NCI-H1417 (cell line): Measurements from ENCODE around the gene GPC5.
"Not testable (repeated sequence)": the region's sequence is repeated elsewhere in the genome, so short reads cannot be mapped to it uniquely, and the experiment has no call there.

Experiments used
- DNase-seq, 3 experiments: peaks; one replicate each; lab custom pipeline; 2025; lab: John Stamatoyannopoulos, UW

The GPC5 gene

DNA sequence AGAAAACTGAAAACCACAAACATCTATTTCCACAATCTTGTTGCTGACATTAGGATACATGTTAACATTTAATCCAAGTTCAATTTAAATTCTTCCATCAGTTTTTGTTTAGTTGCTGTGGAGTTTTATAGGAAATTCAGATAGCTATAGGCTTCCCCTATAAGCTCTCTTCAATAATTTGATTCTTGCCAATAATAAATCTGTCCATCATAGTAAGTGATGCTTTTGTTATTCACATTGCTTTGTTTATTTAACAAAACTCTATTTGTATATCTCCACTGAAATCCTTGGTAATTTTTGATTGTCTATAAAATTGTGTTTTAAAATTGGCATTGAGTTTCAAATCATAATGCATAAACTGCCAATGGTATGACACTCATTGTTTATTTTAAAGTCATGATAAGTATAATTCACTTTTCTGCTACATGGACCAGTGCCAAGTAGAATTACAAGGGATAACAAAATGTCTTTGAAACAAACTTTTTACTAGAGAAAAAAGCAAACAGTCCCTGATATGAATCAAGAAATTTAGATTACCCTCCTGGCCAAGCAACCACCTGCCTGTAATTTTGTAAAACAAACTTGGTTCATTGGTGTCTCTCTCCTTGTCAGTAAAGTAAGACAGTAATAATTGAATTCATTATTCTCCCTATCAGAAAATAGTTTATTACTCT lies 1250.9 kb downstream of the GPC5 start:
- DNase-seq, result peak in 2 of 3 experiments; percentile 13 to 59

GRCh38 chr13:92656103-92656502 lies 1257.7 kb downstream of the GPC5 start:
- DNase-seq, result no peak

DNA sequence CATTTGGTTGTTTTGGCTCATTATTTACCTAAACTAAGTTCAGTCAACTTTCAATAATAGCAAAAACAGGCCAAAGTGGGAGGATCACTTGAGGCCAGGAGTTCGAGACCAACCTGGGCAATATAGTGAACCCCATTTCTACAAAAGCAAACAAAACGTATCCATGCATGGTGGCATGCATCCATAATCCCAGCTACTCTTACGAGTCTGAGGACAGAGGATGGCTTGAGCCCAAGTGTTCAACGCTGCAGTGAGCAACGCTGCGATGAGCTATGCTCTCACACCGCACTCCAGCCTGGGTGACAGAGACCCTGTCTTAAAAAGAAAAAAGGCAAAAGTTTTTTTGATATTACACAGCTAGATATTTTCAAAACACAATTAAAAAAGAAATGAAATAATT lies 1258.2 kb downstream of the GPC5 start:
- DNase-seq, result no peak

DNA sequence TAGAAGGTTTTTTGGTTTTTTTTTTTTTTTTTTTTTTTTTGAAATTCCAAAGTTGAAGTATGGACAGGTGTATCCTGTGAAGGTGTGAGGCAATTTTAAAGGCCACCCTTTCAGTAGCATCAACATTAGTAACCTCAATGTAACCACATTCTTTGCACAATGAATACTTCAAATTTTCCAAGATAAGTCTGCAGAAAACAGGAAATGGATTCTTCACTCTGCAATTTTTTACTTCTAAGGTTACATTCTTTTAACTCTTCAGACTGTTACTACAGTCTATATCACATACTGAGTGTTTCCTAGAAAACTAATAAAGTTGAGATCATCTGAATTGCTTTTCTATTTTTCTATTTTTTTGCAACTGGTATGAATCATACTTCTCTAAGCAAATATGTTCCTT lies 1259.1 kb downstream of the GPC5 start:
- no peak for DNase-seq

- DNase-seq, result no peak
Measured at GRCh38 chr13:92658293-92658692, 1259.9 kb downstream of the GPC5 start.

DNA sequence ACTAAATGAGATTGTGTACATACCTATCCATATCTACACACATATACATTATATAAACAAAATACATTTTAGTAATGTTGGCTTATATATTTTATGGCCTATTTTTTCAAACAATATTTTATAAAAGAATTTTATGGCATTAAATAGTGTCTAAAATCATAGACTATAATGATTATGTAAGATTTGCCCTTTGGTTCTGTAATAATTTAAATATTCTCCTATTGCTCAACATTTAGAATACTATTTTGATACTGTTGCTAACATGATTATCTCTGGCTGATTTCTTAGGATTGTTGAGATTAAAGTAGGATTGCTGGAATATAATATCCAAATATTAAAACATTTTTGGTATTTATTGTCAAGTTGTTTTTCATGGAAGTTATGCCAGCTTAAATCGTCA lies 1263.0 kb downstream of the GPC5 start:
- DNase-seq, result no peak

GRCh38 chr13:92668157-92668556 lies 1269.7 kb downstream of the GPC5 start:
- no peak for DNase-seq

GRCh38 chr13:92670096-92670495 lies 1271.7 kb downstream of the GPC5 start:
- no peak for DNase-seq

- DNase-seq, result no peak
Measured at GRCh38 chr13:92671821-92672220, 1273.4 kb downstream of the GPC5 start.

GRCh38 chr13:92676246-92676645 lies 1277.8 kb downstream of the GPC5 start:
- no peak for DNase-seq

DNA sequence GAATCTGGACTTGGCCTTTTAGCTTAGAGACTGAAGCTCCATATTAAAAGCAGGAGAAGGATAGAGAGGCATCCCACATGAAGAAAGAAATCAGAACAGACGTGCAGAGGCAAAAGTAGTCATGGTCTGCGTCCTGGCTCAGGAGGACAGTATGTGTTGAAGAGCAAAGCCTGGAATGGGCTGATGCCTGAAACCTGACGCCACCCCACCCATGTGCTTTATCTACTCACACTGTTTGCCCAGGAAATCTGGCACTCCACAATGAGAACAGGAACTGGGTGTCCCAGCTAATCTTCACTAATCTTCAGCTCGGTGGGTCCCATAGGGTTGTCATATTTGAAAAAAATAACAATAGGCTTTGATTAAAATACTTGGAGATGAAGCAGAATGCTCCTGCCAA lies 1279.2 kb downstream of the GPC5 start:
- DNase-seq, result peak in 1 of 3 experiments; percentile 34

DNA sequence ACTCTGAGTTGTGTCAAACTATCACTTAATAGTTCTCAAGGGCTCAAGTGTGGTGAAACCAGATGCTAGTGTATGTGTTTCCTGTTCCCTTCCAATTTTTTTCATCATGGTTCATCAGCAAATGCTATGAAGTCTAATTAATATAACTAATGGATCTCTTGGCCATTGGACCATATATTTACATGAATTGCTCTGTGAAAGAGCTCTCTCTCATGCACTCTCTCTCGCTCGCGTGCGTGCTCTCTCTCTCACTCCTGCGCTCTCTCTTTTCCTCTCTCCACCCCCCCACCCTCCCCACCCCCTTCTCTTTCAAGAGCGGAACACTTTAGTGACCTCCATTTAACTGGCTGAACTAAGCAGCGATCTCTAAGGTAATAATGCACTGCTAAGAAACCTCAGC lies 1281.2 kb downstream of the GPC5 start:
- no peak for DNase-seq

DNA sequence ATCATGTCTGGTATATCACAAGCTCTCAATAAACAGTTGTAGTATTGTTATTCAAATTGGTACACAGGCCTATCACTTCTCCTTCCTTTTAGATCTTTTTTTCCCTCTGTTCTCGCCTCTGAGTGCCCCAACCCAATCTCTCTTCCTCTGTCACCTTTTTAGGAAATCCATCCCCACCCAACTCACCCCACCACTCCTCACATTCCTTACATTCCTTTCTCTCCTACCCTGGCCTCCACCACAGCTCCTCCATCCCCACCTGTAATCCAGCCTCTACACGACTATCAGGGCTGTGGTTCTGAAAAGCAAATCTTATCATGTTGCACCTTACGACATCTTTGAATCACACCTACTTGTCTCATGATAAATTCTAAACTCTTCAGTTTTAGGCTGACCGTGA lies 1282.8 kb downstream of the GPC5 start:
- no peak for DNase-seq

- no peak for DNase-seq
Measured at GRCh38 chr13:92682832-92683517, 1284.6 kb downstream of the GPC5 start.

DNA sequence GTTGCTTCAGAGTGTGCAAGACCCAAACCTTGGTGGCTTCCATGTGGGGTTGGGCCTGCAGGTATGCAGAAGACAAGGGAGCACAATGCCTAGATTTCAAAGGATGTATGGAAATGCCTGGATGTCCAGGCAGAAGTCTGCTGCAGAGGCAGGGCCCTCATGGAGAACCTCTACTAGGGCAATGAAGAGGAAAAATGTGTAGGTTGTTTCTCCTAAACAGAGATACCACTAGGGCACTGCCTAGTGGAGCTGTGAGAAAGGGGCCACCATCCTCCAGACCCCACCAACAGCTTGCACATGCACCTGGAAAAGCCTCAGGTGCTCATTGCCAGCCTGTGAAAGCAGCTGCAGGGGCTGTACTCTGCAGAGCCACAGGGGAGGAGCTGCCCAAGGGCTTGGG lies 1295.6 kb downstream of the GPC5 start:
- no peak for DNase-seq

DNA sequence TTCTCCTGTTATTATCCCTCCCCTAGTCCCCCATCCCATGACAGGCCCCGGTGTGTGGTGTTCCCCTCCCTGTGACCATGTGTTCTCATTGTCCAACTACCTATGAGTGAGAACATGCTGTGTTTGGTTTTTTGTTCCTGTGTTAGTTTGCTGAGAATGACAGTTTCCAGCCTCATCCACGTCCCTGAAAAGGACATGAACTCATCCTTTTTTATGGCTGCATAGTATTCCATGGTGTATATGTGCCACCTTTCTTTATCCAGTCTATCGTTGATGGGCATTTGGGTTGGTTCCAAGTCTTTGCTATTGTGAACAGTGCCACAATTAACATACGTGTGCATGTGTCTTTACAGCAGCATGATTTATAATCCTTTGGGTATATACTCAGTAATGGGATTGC lies 1297.4 kb downstream of the GPC5 start:
- DNase-seq, result not testable (repeated sequence)

- no peak for DNase-seq
Measured at GRCh38 chr13:92716749-92717148, 1318.3 kb downstream of the GPC5 start.

DNA sequence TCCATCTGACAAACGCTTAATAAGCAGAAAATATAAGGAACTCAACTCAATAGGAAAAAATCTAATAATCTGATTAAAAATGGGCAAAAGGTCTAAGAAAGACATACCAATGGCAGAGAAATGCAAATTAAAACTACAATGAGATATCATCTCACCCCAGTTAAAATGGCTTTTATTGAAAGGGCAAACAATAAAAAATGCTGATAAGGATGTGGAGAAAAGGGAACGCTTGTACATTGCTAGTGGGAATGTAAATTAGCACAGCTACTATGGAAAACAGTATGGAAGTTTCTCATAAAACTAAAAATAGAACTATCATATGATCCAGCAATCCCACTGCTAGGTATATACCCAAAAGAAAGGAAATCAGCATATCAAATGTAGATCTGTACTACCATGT lies 1319.4 kb downstream of the GPC5 start:
- DNase-seq, result no peak

- peak; percentile 87 to 97 (median 95) for DNase-seq
Measured at GRCh38 chr13:92719868-92720267, 1321.4 kb downstream of the GPC5 start.

DNA sequence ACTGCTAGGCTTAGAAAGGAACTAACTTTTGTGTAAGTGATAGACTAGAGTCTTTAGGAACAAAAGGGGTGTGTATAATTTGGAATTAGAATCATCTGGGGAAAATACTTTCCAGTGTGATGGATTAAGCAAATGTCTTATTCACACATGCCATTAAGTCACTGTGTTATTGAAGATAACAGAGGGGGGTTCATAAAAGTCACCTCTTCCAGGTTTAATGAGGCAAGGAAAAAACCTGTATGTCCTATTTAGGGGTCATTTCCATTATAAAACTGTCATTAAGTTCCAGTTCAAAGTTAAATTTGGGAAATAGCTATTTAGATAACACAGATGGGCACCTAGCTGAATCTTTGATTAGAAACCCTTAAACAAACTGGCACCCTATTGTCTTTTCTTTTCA lies 1323.2 kb downstream of the GPC5 start:
- DNase-seq, result peak in 2 of 3 experiments; percentile 16 to 46

DNA sequence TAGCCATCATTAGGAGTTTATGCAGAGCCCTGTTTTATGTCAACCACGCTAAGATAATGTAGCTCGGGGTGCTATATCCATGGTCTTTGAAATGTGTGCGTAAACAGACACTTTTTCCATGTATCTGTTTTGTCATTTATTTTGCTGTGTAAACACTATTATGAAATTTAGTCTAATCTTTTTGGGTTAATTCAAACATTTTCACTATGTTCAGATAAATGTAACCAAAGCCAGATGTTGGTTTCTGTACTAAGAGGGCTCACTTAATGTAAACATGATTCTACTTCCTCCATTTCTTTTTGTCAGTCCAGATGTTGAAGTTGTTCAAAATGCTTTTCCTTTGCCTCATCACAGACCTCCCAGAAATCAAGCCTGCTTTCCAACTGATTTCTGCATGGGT lies 1328.7 kb downstream of the GPC5 start:
- DNase-seq, result no peak

GRCh38 chr13:92734068-92734467 lies 1335.6 kb downstream of the GPC5 start:
- no peak for DNase-seq

DNA sequence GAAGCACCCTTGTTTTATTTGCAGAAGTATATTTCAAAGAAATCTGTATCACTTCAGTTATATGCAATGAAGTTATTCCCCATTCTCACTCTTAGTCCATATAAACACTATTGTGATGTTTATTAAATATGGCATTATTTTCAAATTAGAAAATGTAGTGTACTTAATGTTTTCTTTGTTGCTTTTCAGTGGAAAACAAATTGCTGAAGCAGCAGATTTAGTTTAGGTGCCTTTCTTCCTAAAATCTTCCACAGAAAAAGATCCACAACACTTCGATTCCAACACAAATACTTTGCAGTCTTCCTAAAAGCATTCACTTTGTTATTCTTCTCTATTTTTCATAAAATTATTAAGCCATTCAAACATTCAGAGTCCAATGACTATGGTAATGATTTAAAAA lies 1336.1 kb downstream of the GPC5 start:
- no peak for DNase-seq

DNA sequence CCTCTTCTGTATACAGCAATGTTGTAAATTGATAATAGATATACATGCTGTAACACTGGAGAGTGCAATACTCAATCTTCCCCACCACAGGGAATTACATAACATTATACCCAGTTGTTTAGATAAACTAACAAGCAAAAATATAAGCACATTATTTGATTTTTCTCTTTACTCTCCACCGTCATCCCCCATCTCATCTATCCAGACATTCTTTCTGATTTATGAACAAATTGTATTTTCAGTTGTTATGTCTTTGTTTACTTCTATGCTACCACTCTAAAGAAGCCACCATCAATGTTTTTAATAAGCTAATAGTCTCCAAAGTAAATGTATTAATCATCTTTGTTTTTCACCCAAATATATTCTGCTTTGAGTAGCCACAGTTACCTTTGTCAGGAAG lies 1337.5 kb downstream of the GPC5 start:
- no peak for DNase-seq
